GM19351 (cell line): ENCODE measurements around the gene BCAR3.

Source experiments
- ATAC-seq: cut with Tn5 transposase; IDR thresholded peaks from one replicate; pipeline ENCODE4 v1.9.1; 2021; ENCODE audit warnings: mild to moderate bottlenecking, moderate library complexity; ENCODE audit not compliant: unreplicated experiment

Gene BCAR3

GRCh38 chr1:93579891-93580290 is 101.7 kb downstream of the BCAR3 start:
- ATAC-seq = no peak

- no peak for ATAC-seq
These were observed 102.5 kb downstream of the BCAR3 start for GRCh38 chr1:93578911-93579825.

GRCh38 chr1:93578433-93578830 is 103.2 kb downstream of the BCAR3 start:
- ATAC-seq = no peak

- ATAC-seq = no peak
These were observed 103.9 kb downstream of the BCAR3 start for GRCh38 chr1:93577536-93578432.

- no peak for ATAC-seq
These were observed 104.9 kb downstream of the BCAR3 start for GRCh38 chr1:93576746-93577145.

GRCh38 chr1:93576346-93576745 is 105.3 kb downstream of the BCAR3 start:
- ATAC-seq = no peak

GRCh38 chr1:93575621-93576284 is 105.9 kb downstream of the BCAR3 start:
- no peak for ATAC-seq

- ATAC-seq = no peak
These were observed 106.6 kb downstream of the BCAR3 start for GRCh38 chr1:93574991-93575390.

- ATAC-seq = no peak
These were observed 107.1 kb downstream of the BCAR3 start for GRCh38 chr1:93574511-93574910.

- no peak for ATAC-seq
These were observed 107.6 kb downstream of the BCAR3 start for GRCh38 chr1:93573940-93574469.

- ATAC-seq = no peak
These were observed 109.9 kb downstream of the BCAR3 start for GRCh38 chr1:93571623-93572310.

- no peak for ATAC-seq
These were observed 112.1 kb downstream of the BCAR3 start for GRCh38 chr1:93569489-93569888.

GRCh38 chr1:93567255-93567918 is 114.2 kb downstream of the BCAR3 start:
- ATAC-seq = no peak

GRCh38 chr1:93566227-93566626 is 115.4 kb downstream of the BCAR3 start:
- ATAC-seq = no peak

GRCh38 chr1:93565496-93566206 is 116.0 kb downstream of the BCAR3 start:
- no peak for ATAC-seq

GRCh38 chr1:93559695-93560094 is 121.9 kb downstream of the BCAR3 start:
- no peak for ATAC-seq

GRCh38 chr1:93559045-93559444 is 122.6 kb downstream of the BCAR3 start:
- ATAC-seq = no peak

GRCh38 chr1:93556291-93556690 is 125.3 kb downstream of the BCAR3 start:
- no peak for ATAC-seq
